Suprapubic skin (tissue), 3 donors: ENCODE measurements around the gene LOXHD1.

Experiments
- EP300 ChIP-seq: sonication (generic); formaldehyde crosslinking; IDR thresholded peaks from one replicate; pipeline ENCODE4 v1.6.1; 2017; ENCODE audit warnings: antibody characterized with exemption
- POLR2A ChIP-seq, 2 donors: fragments of 450-650 bp; IDR thresholded peaks; one replicate each; pipeline ENCODE4 v1.6.1; 2017; ENCODE audit warnings: antibody characterized with exemption in 2 of 2, mild to moderate bottlenecking in 2 of 2, moderate library complexity in 2 of 2
- TF ChIP-seq, protein P1 (sequence below), 2 donors: fragments of 200-600 bp in 1 of 2; fragments of 450-650 bp in 1 of 2; sonication (generic) in 1 of 2; IDR thresholded peaks; one replicate each; pipeline ENCODE4 v1.5.1; 2016 to 2019; ENCODE audit warnings: antibody characterized with exemption in 2 of 2, mild to moderate bottlenecking in 1 of 2, moderate library complexity in 1 of 2

DNA sequence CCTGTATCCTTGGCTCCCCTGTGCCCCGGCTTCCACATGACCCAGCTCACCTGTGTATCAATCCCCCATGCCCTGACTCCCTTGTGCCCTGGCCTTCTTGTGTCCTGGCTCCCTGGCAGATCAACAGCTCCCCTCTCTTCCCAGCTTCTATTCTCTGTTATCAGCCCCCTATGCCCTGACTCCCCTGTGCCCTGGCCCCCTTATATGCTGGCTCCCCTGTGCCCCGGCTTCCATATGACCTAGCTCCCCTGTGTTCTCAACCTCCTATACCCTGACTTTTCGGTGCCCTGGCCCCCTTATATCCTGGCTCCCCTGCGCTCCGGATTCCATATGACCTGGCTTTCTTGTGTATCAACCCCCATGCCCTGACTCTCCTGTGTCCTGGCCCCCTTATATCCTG lies 209.2 kb downstream of the LOXHD1 start:
- TF ChIP-seq, protein P1, sequence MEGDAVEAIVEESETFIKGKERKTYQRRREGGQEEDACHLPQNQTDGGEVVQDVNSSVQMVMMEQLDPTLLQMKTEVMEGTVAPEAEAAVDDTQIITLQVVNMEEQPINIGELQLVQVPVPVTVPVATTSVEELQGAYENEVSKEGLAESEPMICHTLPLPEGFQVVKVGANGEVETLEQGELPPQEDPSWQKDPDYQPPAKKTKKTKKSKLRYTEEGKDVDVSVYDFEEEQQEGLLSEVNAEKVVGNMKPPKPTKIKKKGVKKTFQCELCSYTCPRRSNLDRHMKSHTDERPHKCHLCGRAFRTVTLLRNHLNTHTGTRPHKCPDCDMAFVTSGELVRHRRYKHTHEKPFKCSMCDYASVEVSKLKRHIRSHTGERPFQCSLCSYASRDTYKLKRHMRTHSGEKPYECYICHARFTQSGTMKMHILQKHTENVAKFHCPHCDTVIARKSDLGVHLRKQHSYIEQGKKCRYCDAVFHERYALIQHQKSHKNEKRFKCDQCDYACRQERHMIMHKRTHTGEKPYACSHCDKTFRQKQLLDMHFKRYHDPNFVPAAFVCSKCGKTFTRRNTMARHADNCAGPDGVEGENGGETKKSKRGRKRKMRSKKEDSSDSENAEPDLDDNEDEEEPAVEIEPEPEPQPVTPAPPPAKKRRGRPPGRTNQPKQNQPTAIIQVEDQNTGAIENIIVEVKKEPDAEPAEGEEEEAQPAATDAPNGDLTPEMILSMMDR (IDR thresholded peaks at IDR 0.05) = no peak
- TF ChIP-seq EP300 = no peak
- TF ChIP-seq POLR2A (IDR thresholded peaks at IDR 0.05) = no peak
